ENCODE measurements around the gene NUP214. TPM values are rescaled to one million over a fixed set of nuclear protein-coding genes. Genes with fewer than 3 reads are reported as not detected.

The NUP214 gene
- total and polyA plus RNA-seq, 8 donors, result 43.8 to 58.4 (median 47.4) TPM

DNA sequence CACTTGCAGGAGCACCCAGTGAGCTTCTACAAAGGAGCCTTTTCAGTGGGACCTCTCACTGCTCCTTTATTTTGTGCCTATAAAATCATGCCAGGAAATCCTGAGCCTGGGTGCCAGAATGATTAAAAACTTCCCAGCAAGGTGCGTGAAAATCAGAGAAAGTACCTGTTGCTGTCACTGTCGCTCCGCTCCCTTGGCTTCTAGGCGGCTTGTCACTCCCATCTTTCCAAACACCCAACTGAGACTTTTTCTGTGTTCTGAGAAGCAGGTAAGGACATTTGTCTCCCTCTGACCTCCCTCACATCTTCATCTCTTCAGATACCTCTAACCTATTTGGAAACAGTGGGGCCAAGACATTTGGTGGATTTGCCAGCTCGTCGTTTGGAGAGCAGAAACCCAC lies 97.1 kb downstream of the NUP214 start:
- H3K4me3 ChIP-seq, result no peak overlapping the region
- no peak for ATAC-seq

DNA sequence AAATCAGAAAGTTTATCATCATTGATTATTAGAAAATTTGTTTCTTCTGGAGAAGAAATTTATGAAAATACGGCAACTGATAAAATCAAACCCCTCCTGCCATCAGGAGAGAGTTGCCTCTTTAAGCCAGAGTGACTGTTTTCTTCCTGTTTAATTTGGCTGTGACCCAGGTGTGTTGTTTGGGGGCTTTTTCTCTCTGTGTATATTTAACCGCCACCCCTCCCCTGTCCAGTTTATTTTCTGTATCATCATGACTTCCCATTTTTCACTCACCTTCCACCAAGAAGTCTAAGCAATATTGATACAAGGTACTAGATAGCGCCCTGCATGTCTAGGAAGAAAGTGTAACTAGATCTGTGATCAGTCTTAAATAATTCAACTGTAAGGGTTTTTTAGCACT lies 100.8 kb downstream of the NUP214 start:
- no peak for TF ChIP-seq CTCF (IDR thresholded peaks at IDR 0.05)
- Histone ChIP-seq H3K27me3 (no peaks in the 10 kb centered on the region), H3K4me3 (no peak overlapping the region), H3K4me1 (peaks cover 0 to 45% of the 10 kb centered on the region in 2 donors), H3K27ac (no peak overlapping the region), H3K9me3 (no peaks in the 10 kb centered on the region), H3K36me3 (peaks cover 0 to 33% of the 10 kb centered on the region in 2 donors)
- intact Hi-C loops (cut with DNase I), result no loop called here
- DNase-seq (no peak), ATAC-seq (no peak)

More for the DNA sequence above, 97.1 kb downstream of the NUP214 start:
- Histone ChIP-seq H3K27me3 (no peaks in the 10 kb centered on the region), H3K9me3 (no peaks in the 10 kb centered on the region), H3K4me1 (peaks cover 0 to 20% of the 10 kb centered on the region in 2 donors), H3K27ac (no peak overlapping the region), H3K36me3 (peaks cover 0 to 33% of the 10 kb centered on the region in 2 donors)
- TF ChIP-seq CTCF (IDR thresholded peaks at IDR 0.05), result no peak
- DNase-seq, result no peak
- intact Hi-C loops (cut with DNase I), result no loop called here

- Histone ChIP-seq H3K27me3 (no peaks in the 10 kb centered on the region), H3K4me1 (peaks cover 0 to 45% of the 10 kb centered on the region in 2 donors), H3K27ac (peak overlapping the region in 1 of 2 donors; percentile 76), H3K4me3 (peak overlapping the region in 1 of 2 donors; percentile 49), H3K36me3 (peaks cover 0 to 40% of the 10 kb centered on the region in 2 donors), H3K9me3 (no peaks in the 10 kb centered on the region)
- ATAC-seq, result no peak
- TF ChIP-seq CTCF (IDR thresholded peaks at IDR 0.05), result no peak
- no peak for DNase-seq
- intact Hi-C loops (cut with DNase I), result no loop called here
Measured at GRCh38 chr9:131227112-131227958, 101.9 kb downstream of the NUP214 start.

GRCh38 chr9:131227959-131228460 lies 102.6 kb downstream of the NUP214 start:
- Histone ChIP-seq H3K27ac (peak overlapping the region in 1 of 2 donors; percentile 76), H3K9me3 (no peaks in the 10 kb centered on the region), H3K4me3 (peak overlapping the region in 1 of 2 donors; percentile 49), H3K27me3 (no peaks in the 10 kb centered on the region), H3K36me3 (peaks cover 0 to 42% of the 10 kb centered on the region in 2 donors), H3K4me1 (peaks cover 0 to 45% of the 10 kb centered on the region in 2 donors)
- intact Hi-C loops (cut with DNase I), result no loop called here
- ATAC-seq (peak; percentile 14), DNase-seq (no peak)
- no peak for TF ChIP-seq CTCF (IDR thresholded peaks at IDR 0.05)

DNA sequence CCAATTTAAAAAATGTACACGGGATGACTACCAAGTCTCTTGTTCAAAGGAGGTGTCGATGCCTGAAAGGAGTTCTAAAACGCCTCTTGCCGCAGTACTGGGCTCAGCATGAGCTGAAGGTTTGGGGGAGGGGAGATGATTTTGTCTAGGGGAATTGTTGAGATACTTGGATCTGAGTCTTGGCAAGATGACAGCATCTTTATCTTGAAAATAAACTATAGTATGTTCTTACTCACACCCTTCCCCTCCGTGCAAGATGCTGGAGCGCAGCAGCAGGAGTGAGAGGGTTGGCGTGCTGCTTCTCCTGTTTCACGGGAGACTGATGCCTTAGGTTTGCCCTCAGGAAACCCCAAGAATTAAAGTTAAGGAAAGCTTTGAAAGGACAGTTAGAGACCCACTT lies 103.6 kb downstream of the NUP214 start:
- Histone ChIP-seq H3K4me1 (peaks cover 0 to 45% of the 10 kb centered on the region in 2 donors), H3K27ac (peak overlapping the region in 1 of 2 donors; percentile 76), H3K9me3 (no peaks in the 10 kb centered on the region), H3K4me3 (peak overlapping the region in 1 of 2 donors; percentile 49), H3K36me3 (peaks cover 0 to 52% of the 10 kb centered on the region in 2 donors), H3K27me3 (no peaks in the 10 kb centered on the region)
- intact Hi-C loops (cut with DNase I), result no loop called here
- TF ChIP-seq CTCF (IDR thresholded peaks at IDR 0.05), result no peak
- ATAC-seq (no peak), DNase-seq (peak in 2 of 4 donors; percentile 36 to 57)
